HepG2 (cell line): Measurements from ENCODE around the gene MCF2L. TPM values are rescaled to one million over a fixed set of nuclear protein-coding genes. Genes with fewer than 3 reads are reported as not detected.
A peak's percentile ranks its signal among the peaks of the same experiment; 100 is the strongest.

Experiments
- CHD4 ChIP-seq: fragments of 200-600 bp; sonication (generic); IDR thresholded peaks from 2 replicates; pipeline ENCODE4 v1.7.0; 2017; ENCODE audit warnings: mild to moderate bottlenecking, low read length, borderline replicate concordance
- E2F5 ChIP-seq: sonication (generic); formaldehyde crosslinking; conservative IDR thresholded peaks from 2 replicates; pipeline ENCODE4 v1.4.0; 2020; ENCODE audit warnings: missing genetic modification reagents
- HCFC1 ChIP-seq: fragments of 150-350 bp; IDR thresholded peaks from 2 replicates; pipeline ENCODE4 v1.6.1; 2014; ENCODE audit warnings: low read depth, low read length
- MTA1 ChIP-seq: sonication (generic); formaldehyde crosslinking; IDR thresholded peaks from 2 replicates; pipeline ENCODE4 v1.4.0; 2020; ENCODE audit warnings: missing genetic modification reagents, mild to moderate bottlenecking, borderline replicate concordance
- NFRKB ChIP-seq: fragments of 450-650 bp; IDR thresholded peaks from 2 replicates; pipeline ENCODE4 v1.6.1; 2017
- UBTF ChIP-seq: sonication (generic); formaldehyde crosslinking; IDR thresholded peaks from 2 replicates; pipeline ENCODE4 v1.4.0; 2020; ENCODE audit warnings: mild to moderate bottlenecking, missing genetic modification reagents
- ZBTB46 ChIP-seq: sonication (generic); formaldehyde crosslinking; IDR thresholded peaks from 2 replicates; pipeline ENCODE4 v1.4.0; 2020; ENCODE audit warnings: mild to moderate bottlenecking, missing genetic modification reagents, borderline replicate concordance
- ZNF280D ChIP-seq: sonication (generic); formaldehyde crosslinking; IDR thresholded peaks from 2 replicates; pipeline ENCODE4 v1.5.1; 2020; ENCODE audit warnings: mild to moderate bottlenecking, missing genetic modification reagents
- ZNF775 ChIP-seq: sonication (generic); formaldehyde crosslinking; IDR thresholded peaks from 2 replicates; pipeline ENCODE4 v1.4.0; 2020; ENCODE audit warnings: missing genetic modification reagents, mild to moderate bottlenecking, moderate library complexity, borderline replicate concordance
- ZNF816 ChIP-seq: sonication (generic); formaldehyde crosslinking; IDR thresholded peaks from 2 replicates; pipeline ENCODE4 v1.8.0; 2022; ENCODE audit warnings: missing genetic modification reagents, mild to moderate bottlenecking, borderline replicate concordance
- ZNF879 ChIP-seq: sonication (generic); formaldehyde crosslinking; IDR thresholded peaks from 2 replicates; pipeline ENCODE4 v1.8.1; 2023; ENCODE audit warnings: missing genetic modification reagents
- polyA plus RNA-seq, 8 experiments: library from polyadenylated mRNA; depleted of rRNA in 3 of 8; stranded (reverse) in 7 of 8; unstranded in 1 of 8; fragments of >200 nt; fragmentation: Illumina TruSeq in 4 of 8; extraction: Trizol in 4 of 8; gene quantifications; 2 replicates each; pipeline versions ENCODE4 v1.2.1 to v1.2.3, GENCODE V29; 2011 to 2016; ENCODE audit warnings: low read depth in 4 of 8, missing spikeins in 1 of 8, mixed read lengths in 1 of 8; ENCODE audit not compliant: insufficient read depth in 1 of 8
- total RNA-seq, 5 experiments: library from RNA; depleted of rRNA; stranded (reverse); fragments of >200 nt; fragmentation: Illumina TruSeq; extraction: Trizol; gene quantifications; 2 replicates each; pipeline ENCODE4 v1.2.3, GENCODE V29; 2016; ENCODE audit warnings: low read depth in 1 of 5
- TF ChIP-seq, protein P1 (sequence below): sonication (generic); formaldehyde crosslinking; IDR thresholded peaks from 2 replicates; pipeline ENCODE4 v1.5.1; 2020; ENCODE audit warnings: mild to moderate bottlenecking, moderate library complexity, missing genetic modification reagents
- TF ChIP-seq, protein P2 (sequence below): sonication (generic); formaldehyde crosslinking; IDR thresholded peaks from 2 replicates; pipeline ENCODE4 v1.4.0; 2020; ENCODE audit warnings: missing genetic modification reagents
- TF ChIP-seq, protein P3 (sequence below): sonication (generic); formaldehyde crosslinking; IDR thresholded peaks from 2 replicates; pipeline ENCODE4 v1.9.0; 2021; ENCODE audit warnings: missing genetic modification reagents, mild to moderate bottlenecking, borderline replicate concordance

MCF2L gene
- total and polyA plus RNA-seq, 2 of the 13 experiments (the other 11 are each of a cell fraction or from before 2014, with no cell fraction given) = 19.4 to 28.4 TPM

- 0 out of 2 replicates have a peak, but pooled peaks have one; percentile 87 for TF ChIP-seq ZBTB46 (CRISPR knock-in tag)
- TF ChIP-seq, protein P1, sequence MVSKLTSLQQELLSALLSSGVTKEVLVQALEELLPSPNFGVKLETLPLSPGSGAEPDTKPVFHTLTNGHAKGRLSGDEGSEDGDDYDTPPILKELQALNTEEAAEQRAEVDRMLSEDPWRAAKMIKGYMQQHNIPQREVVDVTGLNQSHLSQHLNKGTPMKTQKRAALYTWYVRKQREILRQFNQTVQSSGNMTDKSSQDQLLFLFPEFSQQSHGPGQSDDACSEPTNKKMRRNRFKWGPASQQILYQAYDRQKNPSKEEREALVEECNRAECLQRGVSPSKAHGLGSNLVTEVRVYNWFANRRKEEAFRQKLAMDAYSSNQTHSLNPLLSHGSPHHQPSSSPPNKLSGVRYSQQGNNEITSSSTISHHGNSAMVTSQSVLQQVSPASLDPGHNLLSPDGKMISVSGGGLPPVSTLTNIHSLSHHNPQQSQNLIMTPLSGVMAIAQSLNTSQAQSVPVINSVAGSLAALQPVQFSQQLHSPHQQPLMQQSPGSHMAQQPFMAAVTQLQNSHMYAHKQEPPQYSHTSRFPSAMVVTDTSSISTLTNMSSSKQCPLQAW (CRISPR knock-in tag) = peak; percentile 97
- no peak for TF ChIP-seq ZNF816
- TF ChIP-seq, protein P2, sequence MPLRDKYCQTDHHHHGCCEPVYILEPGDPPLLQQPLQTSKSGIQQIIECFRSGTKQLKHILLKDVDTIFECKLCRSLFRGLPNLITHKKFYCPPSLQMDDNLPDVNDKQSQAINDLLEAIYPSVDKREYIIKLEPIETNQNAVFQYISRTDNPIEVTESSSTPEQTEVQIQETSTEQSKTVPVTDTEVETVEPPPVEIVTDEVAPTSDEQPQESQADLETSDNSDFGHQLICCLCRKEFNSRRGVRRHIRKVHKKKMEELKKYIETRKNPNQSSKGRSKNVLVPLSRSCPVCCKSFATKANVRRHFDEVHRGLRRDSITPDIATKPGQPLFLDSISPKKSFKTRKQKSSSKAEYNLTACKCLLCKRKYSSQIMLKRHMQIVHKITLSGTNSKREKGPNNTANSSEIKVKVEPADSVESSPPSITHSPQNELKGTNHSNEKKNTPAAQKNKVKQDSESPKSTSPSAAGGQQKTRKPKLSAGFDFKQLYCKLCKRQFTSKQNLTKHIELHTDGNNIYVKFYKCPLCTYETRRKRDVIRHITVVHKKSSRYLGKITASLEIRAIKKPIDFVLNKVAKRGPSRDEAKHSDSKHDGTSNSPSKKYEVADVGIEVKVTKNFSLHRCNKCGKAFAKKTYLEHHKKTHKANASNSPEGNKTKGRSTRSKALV (CRISPR knock-in tag) = peak; percentile 75
- TF ChIP-seq E2F5 = 0 out of 2 replicates have a peak, but pooled peaks have one; percentile 40
- TF ChIP-seq, protein P3, sequence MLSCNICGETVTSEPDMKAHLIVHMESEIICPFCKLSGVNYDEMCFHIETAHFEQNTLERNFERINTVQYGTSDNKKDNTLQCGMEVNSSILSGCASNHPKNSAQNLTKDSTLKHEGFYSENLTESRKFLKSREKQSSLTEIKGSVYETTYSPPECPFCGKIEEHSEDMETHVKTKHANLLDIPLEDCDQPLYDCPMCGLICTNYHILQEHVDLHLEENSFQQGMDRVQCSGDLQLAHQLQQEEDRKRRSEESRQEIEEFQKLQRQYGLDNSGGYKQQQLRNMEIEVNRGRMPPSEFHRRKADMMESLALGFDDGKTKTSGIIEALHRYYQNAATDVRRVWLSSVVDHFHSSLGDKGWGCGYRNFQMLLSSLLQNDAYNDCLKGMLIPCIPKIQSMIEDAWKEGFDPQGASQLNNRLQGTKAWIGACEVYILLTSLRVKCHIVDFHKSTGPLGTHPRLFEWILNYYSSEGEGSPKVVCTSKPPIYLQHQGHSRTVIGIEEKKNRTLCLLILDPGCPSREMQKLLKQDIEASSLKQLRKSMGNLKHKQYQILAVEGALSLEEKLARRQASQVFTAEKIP = no peak
- peak; percentile 94 for TF ChIP-seq UBTF (CRISPR knock-in tag)
- TF ChIP-seq HCFC1 = no peak
- TF ChIP-seq ZNF775 (CRISPR knock-in tag) = no peak
- TF ChIP-seq CHD4 = no peak
- TF ChIP-seq ZNF280D (CRISPR knock-in tag) = peak; percentile 84
- TF ChIP-seq MTA1 = no peak; the same call in 1 of the 2 replicates
- no peak for TF ChIP-seq NFRKB
- TF ChIP-seq ZNF879 (CRISPR knock-in tag) = no peak
Observed at GRCh38 chr13:113122550-113123225, 153.7 kb downstream of the MCF2L start, which contains the start of gene F10 (continued).
